Stomach (tissue), 19 donors: Measurements from ENCODE around the gene NFATC2IP. TPM values are rescaled to one million over a fixed set of nuclear protein-coding genes. Genes with fewer than 3 reads are reported as not detected.
A peak's percentile ranks its signal among the peaks of the same experiment; 100 is the strongest.

ENCODE experiments used
- DNase-seq, 2 donors: peaks; one replicate each; pipeline versions ENCODE4 v3.0.0 to v3.0.0-alpha.2; 2013 to 2019
- H3K27ac ChIP-seq, 5 donors: fragments of 200-600 bp in 4 of 5; sonication (generic) in 4 of 5; one replicate each; pipeline ENCODE4 v1.5.1; 2013 to 2019; ENCODE audit warnings: mild to moderate bottlenecking in 1 of 5, moderate library complexity in 1 of 5
- H3K27me3 ChIP-seq, 3 donors: fragments of 200-600 bp; sonication (generic); one replicate each; pipeline ENCODE4 v1.5.1; 2017 to 2019; ENCODE audit warnings: mixed run types in 1 of 3
- H3K36me3 ChIP-seq, 4 donors: fragments of 200-600 bp; sonication (generic); 1 replicate in 3 of 4; 2 replicates in 1 of 4; pipeline ENCODE4 v1.5.1; 2016 to 2019
- H3K4me1 ChIP-seq, 4 donors: fragments of 200-600 bp; sonication (generic); one replicate each; pipeline ENCODE4 v1.5.1; 2016 to 2019
- H3K4me3 ChIP-seq, 4 donors: fragments of 200-600 bp; sonication (generic) in 3 of 4; one replicate each; pipeline ENCODE4 v1.5.1; 2016 to 2019; ENCODE audit warnings: mild to moderate bottlenecking in 1 of 4
- H3K9me3 ChIP-seq, 4 donors: fragments of 200-600 bp; sonication (generic); one replicate each; pipeline ENCODE4 v1.5.1; 2016 to 2019
- CTCF ChIP-seq, 7 experiments: fragments of 450-650 bp in 4 of 7; fragments of 200-600 bp in 3 of 7; sonication (generic) in 3 of 7; IDR thresholded peaks; one replicate each; pipeline ENCODE4 v1.5.1; 2016 to 2019; ENCODE audit warnings: antibody characterized with exemption in 7 of 7, control low read depth in 2 of 7, mild to moderate bottlenecking in 1 of 7
- EP300 ChIP-seq: sonication (generic); formaldehyde crosslinking; IDR thresholded peaks from one replicate; pipeline ENCODE4 v1.6.1; 2017; ENCODE audit warnings: antibody characterized with exemption
- POLR2A ChIP-seq, 4 donors: fragments of 450-650 bp; IDR thresholded peaks; one replicate each; pipeline ENCODE4 v1.6.1; 2016; ENCODE audit warnings: antibody characterized with exemption in 4 of 4, control low read depth in 2 of 4, mild to moderate bottlenecking in 1 of 4, moderate library complexity in 1 of 4
- POLR2AphosphoS5 ChIP-seq, 3 donors: sonication (generic); formaldehyde crosslinking; IDR thresholded peaks; one replicate each; pipeline ENCODE4 v1.6.1; 2016; ENCODE audit warnings: antibody characterized with exemption in 3 of 3
- WGBS, 5 donors: extraction: QIAGEN DNeasy Blood & Tissue Kit in 3 of 5; methylation state at CpG; one replicate each; pipeline versions ENCODE4 v1.1.5 to v1.1.7; 2013 to 2018; 5-methylcytosine and 5-hydroxymethylcytosine counted together
- intact Hi-C: fragments of 100-400 bp; cut with DNase I; formaldehyde crosslinking; loops from one replicate; pipeline ENCODE4 v1.15.1; 2023; ENCODE audit warnings: low total_unique reads
- long read RNA-seq, 10 donors: transcript quantifications; one replicate each; lab custom pipeline, GENCODE V29; 2026
- polyA plus RNA-seq, 3 donors: library from polyadenylated mRNA; stranded (reverse); fragments of 200-250 nt; gene quantifications; one replicate each; pipeline ENCODE4 v1.2.3, GENCODE V29; 2013
- total RNA-seq, 5 donors: library from RNA; depleted of rRNA; stranded (reverse); fragments of >200 nt; gene quantifications; one replicate each; pipeline versions ENCODE4 v1.1.0 to v1.2.3, GENCODE V29; 2014 to 2016
- donor health status: healthy with polysubstance abuse.
- donor health status: Bipolar disorder and iron deficiency.
- donor health status: healthy.

NFATC2IP gene
- total RNA-seq (100 to 1,000 TPM in 2 of 5 donors, 10 to 100 TPM in 3; 22.8 to 265 (median 68.0) TPM), polyA plus RNA-seq (10 to 100 TPM; 10.4 to 18.0 (median 13.1) TPM)
- long read RNA-seq, donor 1, full-length matches to known transcripts, result 3 of 18 reads
- long read RNA-seq, donor 1, partial matches to known transcripts, result 15 of 18 reads
- long read RNA-seq, donor 1, other reads (novel, unspliced or antisense), result 0 of 18 reads
- long read RNA-seq, donor 2, full-length matches to known transcripts, result 1 of 1 reads
- long read RNA-seq, donor 2, partial matches to known transcripts, result 0 of 1 reads
- long read RNA-seq, donor 2, other reads (novel, unspliced or antisense), result 0 of 1 reads
- long read RNA-seq, donor 3, transcript NFATC2IP-206 (3 exons, 1,157 nt), result major isoform, 5 of 7 reads
- long read RNA-seq, donor 3, partial matches to known transcripts, result 0 of 7 reads
- long read RNA-seq, donor 3, other reads (novel, unspliced or antisense), result 0 of 7 reads
- long read RNA-seq, donor 4, result 0 reads
- long read RNA-seq, donor 5, full-length matches to known transcripts, result 3 of 9 reads
- long read RNA-seq, donor 5, partial matches to known transcripts, result 6 of 9 reads
- long read RNA-seq, donor 5, other reads (novel, unspliced or antisense), result 0 of 9 reads
- long read RNA-seq, donor 6, full-length matches to known transcripts, result 22 of 36 reads
- long read RNA-seq, donor 6, partial matches to known transcripts, result 14 of 36 reads
- long read RNA-seq, donor 6, other reads (novel, unspliced or antisense), result 0 of 36 reads
- long read RNA-seq, donor 7, full-length matches to known transcripts, result 1 of 1 reads
- long read RNA-seq, donor 7, partial matches to known transcripts, result 0 of 1 reads
- long read RNA-seq, donor 7, other reads (novel, unspliced or antisense), result 0 of 1 reads
- long read RNA-seq, donor 8, full-length matches to known transcripts, result 7 of 7 reads
- long read RNA-seq, donor 8, partial matches to known transcripts, result 0 of 7 reads
- long read RNA-seq, donor 8, other reads (novel, unspliced or antisense), result 0 of 7 reads
- long read RNA-seq, donor 9, full-length matches to known transcripts, result 1 of 1 reads
- long read RNA-seq, donor 9, partial matches to known transcripts, result 0 of 1 reads
- long read RNA-seq, donor 9, other reads (novel, unspliced or antisense), result 0 of 1 reads
- long read RNA-seq, donor 10, full-length matches to known transcripts, result 2 of 2 reads
- long read RNA-seq, donor 10, partial matches to known transcripts, result 0 of 2 reads
- long read RNA-seq, donor 10, other reads (novel, unspliced or antisense), result 0 of 2 reads

- Histone ChIP-seq H3K4me1 (peaks cover 11 to 38% (median 28%) of the 10 kb centered on the region in 4 donors), H3K4me3 (peak within 1 kb of the TSS; percentile 72 to 98 (median 94)), H3K27ac (peak within 1 kb of the TSS; percentile 73 to 91 (median 88)), H3K9me3 (no peaks in the 10 kb centered on the region), H3K36me3 (peaks cover 25 to 32% (median 32%) of the 10 kb centered on the region in 4 donors), H3K27me3 (no peaks in the 10 kb centered on the region)
- intact Hi-C loops, result no loop called here
- TF ChIP-seq POLR2A (IDR thresholded peaks at IDR 0.05) (no peak), POLR2AphosphoS5 (IDR thresholded peaks at IDR 0.05) (peak in 2 of 3 donors; percentile 57 to 90), EP300 (no peak)
- peak; percentile 99 to 100 for DNase-seq
- WGBS, 5 donors, result 0 to 1% (median 1%) methylated on average over 55 to 79 of the region's 79 CpGs
Observed at GRCh38 chr16:28950648-28951409, at the start of gene NFATC2IP. Gene NFATC2IP, plus strand, starts transcription at chr16:28950937. Its CDS starts 75 bp downstream, at chr16:28951012.

- H3K36me3 ChIP-seq, result peaks cover 0 to 37% (median 33%) of the 10 kb centered on the region in 4 donors
- no peak for TF ChIP-seq POLR2A (IDR thresholded peaks at IDR 0.05)
- TF ChIP-seq EP300, result no peak
- TF ChIP-seq CTCF (IDR thresholded peaks at IDR 0.05), result no peak
- no peak for TF ChIP-seq POLR2AphosphoS5 (IDR thresholded peaks at IDR 0.05)
- intact Hi-C loops, result no loop called here
- no peaks in the 10 kb centered on the region for H3K4me1 ChIP-seq
- H3K27me3 ChIP-seq, result no peaks in the 10 kb centered on the region
- DNase-seq, result no peak
- 82 to 90% (median 88%) methylated on average over 13 to 15 of the region's 15 CpGs for WGBS, 5 donors
- no peak overlapping the region for H3K4me3 ChIP-seq
- no peaks in the 10 kb centered on the region for H3K9me3 ChIP-seq
- no peak overlapping the region for H3K27ac ChIP-seq
Observed at GRCh38 chr16:28901862-28902261, 48.9 kb upstream of the NFATC2IP start.

- 57 to 72% (median 61%) methylated on average over 9 to 11 of the region's 11 CpGs for WGBS, 5 donors
Observed at GRCh38 chr16:28902909-28903308, 47.8 kb upstream of the NFATC2IP start.

More at GRCh38 chr16:28902909-28903308, 47.8 kb upstream of the NFATC2IP start:
- no peak overlapping the region for H3K27ac ChIP-seq
- H3K9me3 ChIP-seq, result no peaks in the 10 kb centered on the region
- H3K4me3 ChIP-seq, result no peak overlapping the region
- peaks cover 0 to 47% (median 43%) of the 10 kb centered on the region in 4 donors for H3K36me3 ChIP-seq
- H3K27me3 ChIP-seq, result no peaks in the 10 kb centered on the region
- TF ChIP-seq EP300 (no peak), CTCF (IDR thresholded peaks at IDR 0.05) (no peak), POLR2AphosphoS5 (IDR thresholded peaks at IDR 0.05) (no peak), POLR2A (IDR thresholded peaks at IDR 0.05) (no peak)
- no peaks in the 10 kb centered on the region for H3K4me1 ChIP-seq
- no peak for DNase-seq
- intact Hi-C loops, result no loop called here
